COLO668 (cell line): Measurements from ENCODE around the gene NFATC1.
"Not testable (repeated sequence)": the region's sequence is repeated elsewhere in the genome, so short reads cannot be mapped to it uniquely, and the experiment has no call there.

Experiments
- DNase-seq: peaks from one replicate; lab custom pipeline; 2025; ENCODE audit not compliant: unreplicated experiment; lab: John Stamatoyannopoulos, UW

The NFATC1 gene

GRCh38 chr18:79375441-79376154 is 20.1 kb upstream of the NFATC1 start:
- DNase-seq = no peak

- DNase-seq = not testable (repeated sequence)
Observed at GRCh38 chr18:79376661-79377060, 19.1 kb upstream of the NFATC1 start.

GRCh38 chr18:79377187-79377891 is 18.4 kb upstream of the NFATC1 start:
- DNase-seq = no peak

GRCh38 chr18:79378536-79379250 is 17.0 kb upstream of the NFATC1 start:
- DNase-seq = peak; percentile 54

GRCh38 chr18:79379251-79379905 is 16.4 kb upstream of the NFATC1 start:
- no peak for DNase-seq

GRCh38 chr18:79379931-79380815 is 15.6 kb upstream of the NFATC1 start:
- DNase-seq = no peak

GRCh38 chr18:79380816-79381806 is 14.6 kb upstream of the NFATC1 start:
- DNase-seq = peak; percentile 52

GRCh38 chr18:79381811-79382311 is 13.9 kb upstream of the NFATC1 start:
- DNase-seq = no peak

GRCh38 chr18:79382681-79383387 is 12.9 kb upstream of the NFATC1 start:
- no peak for DNase-seq

- no peak for DNase-seq
Observed at GRCh38 chr18:79383388-79384056, 12.2 kb upstream of the NFATC1 start.

GRCh38 chr18:79384151-79384807 is 11.5 kb upstream of the NFATC1 start:
- DNase-seq = peak; percentile 20

- DNase-seq = no peak
Observed at GRCh38 chr18:79384834-79385233, 10.9 kb upstream of the NFATC1 start.

GRCh38 chr18:79385326-79385707 is 10.4 kb upstream of the NFATC1 start:
- DNase-seq = no peak

GRCh38 chr18:79385708-79386341 is 9.9 kb upstream of the NFATC1 start:
- no peak for DNase-seq

- DNase-seq = no peak
Observed at GRCh38 chr18:79386547-79386946, 9.2 kb upstream of the NFATC1 start.

GRCh38 chr18:79387214-79387613 is 8.5 kb upstream of the NFATC1 start:
- no peak for DNase-seq

GRCh38 chr18:79387615-79388014 is 8.1 kb upstream of the NFATC1 start:
- no peak for DNase-seq
